ENCODE measurements around the gene DNM1.

DNA sequence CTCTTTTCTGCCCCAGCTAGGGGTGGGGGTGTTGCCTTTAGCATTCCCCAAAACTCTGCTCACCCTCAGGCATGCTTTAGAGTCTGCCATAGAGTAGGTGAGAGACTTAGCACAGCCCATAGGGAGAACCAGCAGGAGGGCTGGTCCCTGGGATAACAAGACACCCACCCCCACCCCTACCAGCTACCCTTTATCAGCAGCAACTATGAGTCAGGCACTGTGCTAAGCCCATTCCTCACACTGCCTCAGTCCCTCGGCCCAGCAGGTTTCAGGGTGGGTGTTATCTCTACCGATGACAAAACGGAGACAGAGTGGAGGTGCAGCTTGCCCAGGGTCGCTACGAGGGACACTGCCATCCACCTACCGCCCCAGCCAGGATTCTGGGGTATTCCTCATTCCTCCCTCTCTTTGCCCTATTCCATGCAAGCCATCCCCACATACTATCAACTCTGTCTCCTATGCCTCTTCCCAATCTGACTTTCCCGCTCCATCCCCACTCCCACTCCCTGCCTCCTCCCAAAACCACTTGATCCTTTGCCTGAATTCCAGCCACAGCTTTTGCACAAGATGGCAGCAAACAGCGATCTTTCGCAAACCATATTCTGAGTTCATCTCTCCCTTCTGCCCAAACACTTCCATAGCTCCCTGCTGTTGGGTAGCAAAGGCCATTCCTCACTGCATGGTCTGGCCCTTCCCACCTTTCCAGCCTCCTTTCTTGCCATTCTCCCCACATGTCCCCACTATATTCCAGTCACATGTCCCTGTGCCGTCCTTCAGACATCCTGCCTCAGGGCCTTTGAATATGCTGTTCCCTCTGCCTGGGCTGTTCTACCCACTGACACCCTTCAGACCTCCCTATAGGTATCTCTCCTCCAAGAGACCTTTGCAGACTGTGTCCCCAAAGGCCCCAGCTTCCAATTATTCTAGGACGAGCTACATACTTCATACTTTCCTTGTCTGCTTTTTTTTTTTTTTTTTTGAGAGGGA, 16.9 kb upstream of the DNM1 start:
- no peak for TF ChIP-seq GATA3 (IDR thresholded peaks at IDR 0.05; ENCODE audit: low read depth, low read length)
- TF ChIP-seq GATA2 (IDR thresholded peaks at IDR 0.05; ENCODE audit: low read depth, low read length): no peak
